SK-N-SH treated with all-trans-retinoic acid at 6 μM for 48 hours (cell line): ENCODE measurements around the gene MYLK.

Source experiments
- CREB5 ChIP-seq: fragments of 250-450 bp; sonication (Bioruptor Pico); IDR thresholded peaks from 2 replicates; pipeline ENCODE4 v1.5.1; 2020; ENCODE audit warnings: low read depth, mild to moderate bottlenecking, moderate library complexity
- OSR1 ChIP-seq: fragments of 250-450 bp; sonication (Bioruptor Pico); IDR thresholded peaks from 2 replicates; pipeline ENCODE4 v1.8.0; 2022; ENCODE audit warnings: moderate library complexity, mild to moderate bottlenecking, inconsistent platforms
- PATZ1 ChIP-seq: fragments of 250-450 bp; sonication (Bioruptor Pico); IDR thresholded peaks from 2 replicates; pipeline ENCODE4 v1.8.0; 2020; ENCODE audit warnings: mild to moderate bottlenecking, moderate library complexity, borderline replicate concordance
- PPARA ChIP-seq: fragments of 250-450 bp; sonication (Bioruptor Pico); IDR thresholded peaks from 2 replicates; pipeline ENCODE4 v1.5.0; 2020; ENCODE audit warnings: mild to moderate bottlenecking, borderline replicate concordance
- TOX ChIP-seq: fragments of 250-450 bp; sonication (Bioruptor Pico); IDR thresholded peaks from 2 replicates; pipeline ENCODE4 v1.8.0; 2021; ENCODE audit warnings: mild to moderate bottlenecking, moderate library complexity, borderline replicate concordance
- TSHZ2 ChIP-seq: fragments of 250-450 bp; sonication (Bioruptor Pico); IDR thresholded peaks from 2 replicates; pipeline ENCODE4 v1.5.0; 2020; ENCODE audit warnings: mild to moderate bottlenecking, moderate library complexity
- ZC3H10 ChIP-seq: fragments of 250-450 bp; sonication (Bioruptor Pico); IDR thresholded peaks from 2 replicates; pipeline ENCODE4 v1.5.1; 2021; ENCODE audit warnings: mild to moderate bottlenecking, moderate library complexity
- ZNF565 ChIP-seq: fragments of 450-650 bp; formaldehyde crosslinking; conservative IDR thresholded peaks from 2 replicates; pipeline ENCODE4 v1.5.0; 2020; ENCODE audit warnings: low read depth, mild to moderate bottlenecking, moderate library complexity

GRCh38 chr3:123755501-123755900 is 128.6 kb downstream of the MYLK start:
- TF ChIP-seq PPARA (CRISPR knock-in tag) (no peak), CREB5 (CRISPR knock-in tag) (no peak), ZC3H10 (CRISPR knock-in tag) (no peak), OSR1 (CRISPR knock-in tag) (no peak), PATZ1 (no peak), TSHZ2 (CRISPR knock-in tag) (no peak), ZNF565 (CRISPR knock-in tag) (no peak), TOX (CRISPR knock-in tag) (no peak)
